Peyer's patch (tissue), 4 donors: ENCODE measurements around the gene CLEC16A.

ENCODE experiments used
- CTCF ChIP-seq, 6 experiments: fragments of 450-650 bp in 4 of 6; fragments of 200-600 bp in 2 of 6; sonication (generic) in 1 of 6; IDR thresholded peaks; one replicate each; pipeline ENCODE4 v1.5.1; 2017 to 2019; ENCODE audit warnings: antibody characterized with exemption in 6 of 6, mild to moderate bottlenecking in 3 of 6, moderate library complexity in 1 of 6
- POLR2A ChIP-seq, 2 donors: fragments of 450-650 bp; IDR thresholded peaks; one replicate each; pipeline ENCODE4 v1.5.1; 2017; ENCODE audit warnings: antibody characterized with exemption in 2 of 2, mild to moderate bottlenecking in 2 of 2, moderate library complexity in 2 of 2

GRCh38 chr16:10982465-10983150 lies 38.2 kb downstream of the CLEC16A start:
- no peak for TF ChIP-seq CTCF (IDR thresholded peaks at IDR 0.05)
- no peak for TF ChIP-seq POLR2A (IDR thresholded peaks at IDR 0.05)
